CD4-positive, alpha-beta T cell treated with Interleukin-15 for 1 hour (primary cell): ENCODE results near the gene STPG3.

Source experiments
- DNase-seq: peaks from one replicate; pipeline ENCODE4 v3.0.0-alpha.2; 2020

The STPG3 gene

GRCh38 chr9:137222190-137223077, 28.7 kb upstream of the STPG3 start, which contains the start of gene RNF208:
Gene RNF208 (minus strand): TSS chr9:137222240. CDS start chr9:137221212, 1,028 bp downstream.
- no peak for DNase-seq

DNA sequence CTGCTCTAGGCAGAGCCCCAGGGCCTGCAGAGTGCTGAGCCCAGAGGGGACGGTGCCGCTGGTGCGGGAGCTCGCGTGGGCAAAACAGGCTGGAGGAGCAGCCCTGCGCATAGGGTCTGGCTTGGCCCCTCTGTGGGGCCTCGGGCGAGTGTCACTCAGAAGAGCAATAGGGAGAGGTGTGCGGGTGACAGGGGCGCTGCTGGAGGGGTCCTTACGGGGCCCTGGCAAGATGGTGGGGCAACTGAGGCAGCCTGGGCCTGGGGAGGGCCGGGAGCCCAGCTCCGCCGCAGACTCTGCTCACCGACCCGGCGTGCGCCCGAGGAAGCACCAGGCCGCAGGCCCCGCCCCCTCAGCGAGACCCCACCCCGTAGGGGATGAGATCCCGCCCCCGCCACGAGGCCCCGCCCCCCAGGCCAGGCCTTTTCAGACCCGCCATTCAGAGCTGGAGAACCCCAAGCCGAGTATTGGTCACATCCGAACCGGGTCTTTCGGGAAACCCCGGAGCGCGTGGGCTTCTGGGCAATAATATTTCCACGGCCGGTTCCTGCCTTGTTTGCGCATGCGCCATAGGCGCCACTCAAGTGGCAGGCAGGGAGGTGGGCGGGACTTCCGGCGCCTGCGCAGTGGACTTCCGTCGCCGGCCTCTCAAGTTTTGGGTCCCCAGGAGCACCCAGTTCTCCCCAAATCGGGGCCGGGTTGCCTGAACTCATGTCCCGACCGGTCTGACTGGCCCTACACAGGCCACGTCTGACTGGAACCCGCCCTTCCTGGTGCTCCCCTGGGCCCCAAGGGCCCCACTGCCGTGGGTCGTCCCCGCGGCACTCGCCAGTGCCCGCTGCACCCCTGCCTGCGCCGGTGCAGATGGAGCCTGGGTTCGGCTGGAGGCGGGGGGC, 27.8 kb upstream of the STPG3 start:
- DNase-seq: peak; percentile 100

- no peak for DNase-seq
Observed at GRCh38 chr9:137224830-137225694, 26.0 kb upstream of the STPG3 start, which contains the start of gene CYSRT1. Gene CYSRT1 (plus strand): TSS chr9:137225174. CDS start chr9:137225622, 448 bp downstream.

GRCh38 chr9:137225699-137226331, 25.3 kb upstream of the STPG3 start:
- DNase-seq: no peak

DNA sequence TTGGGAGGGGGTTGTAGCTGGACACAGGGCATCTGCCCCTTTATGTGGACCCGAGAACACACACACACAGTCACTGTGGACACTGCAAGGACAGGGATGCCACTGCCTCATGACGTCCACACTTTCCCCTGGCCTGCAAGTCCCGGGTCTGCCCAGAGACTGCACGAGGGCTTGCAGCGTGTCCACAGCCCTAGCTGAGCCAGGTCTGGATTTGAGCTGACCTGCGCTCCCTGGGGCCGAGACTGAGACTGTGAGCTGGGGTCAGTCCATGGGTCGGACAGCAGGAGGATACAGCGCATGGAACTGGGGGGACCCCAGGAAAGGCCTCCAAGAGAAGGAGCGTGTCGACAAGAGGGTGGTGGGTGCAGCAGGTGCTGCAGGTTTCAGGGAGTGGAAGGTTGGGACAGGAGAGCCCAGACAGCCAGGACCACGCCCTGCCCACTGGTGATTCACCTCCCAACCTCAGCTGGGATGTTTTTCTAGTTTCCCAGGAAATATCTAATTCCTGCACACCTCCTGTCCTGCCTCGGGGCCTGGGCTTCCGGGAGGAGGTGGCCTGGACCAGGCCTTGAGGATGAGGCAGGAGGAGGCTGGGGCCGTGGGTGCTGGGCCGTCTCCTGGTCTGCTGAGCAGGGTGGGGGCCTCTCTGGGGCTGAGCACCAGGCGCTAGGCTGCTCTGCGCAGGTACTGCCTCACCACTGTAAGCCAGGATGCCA, 24.6 kb upstream of the STPG3 start:
- no peak for DNase-seq

GRCh38 chr9:137227054-137227852, 23.8 kb upstream of the STPG3 start, which contains the start of gene RNF224:
Gene RNF224 (plus strand): TSS chr9:137227502. CDS start chr9:137228336, 834 bp downstream.
- peak; percentile 80 for DNase-seq

DNA sequence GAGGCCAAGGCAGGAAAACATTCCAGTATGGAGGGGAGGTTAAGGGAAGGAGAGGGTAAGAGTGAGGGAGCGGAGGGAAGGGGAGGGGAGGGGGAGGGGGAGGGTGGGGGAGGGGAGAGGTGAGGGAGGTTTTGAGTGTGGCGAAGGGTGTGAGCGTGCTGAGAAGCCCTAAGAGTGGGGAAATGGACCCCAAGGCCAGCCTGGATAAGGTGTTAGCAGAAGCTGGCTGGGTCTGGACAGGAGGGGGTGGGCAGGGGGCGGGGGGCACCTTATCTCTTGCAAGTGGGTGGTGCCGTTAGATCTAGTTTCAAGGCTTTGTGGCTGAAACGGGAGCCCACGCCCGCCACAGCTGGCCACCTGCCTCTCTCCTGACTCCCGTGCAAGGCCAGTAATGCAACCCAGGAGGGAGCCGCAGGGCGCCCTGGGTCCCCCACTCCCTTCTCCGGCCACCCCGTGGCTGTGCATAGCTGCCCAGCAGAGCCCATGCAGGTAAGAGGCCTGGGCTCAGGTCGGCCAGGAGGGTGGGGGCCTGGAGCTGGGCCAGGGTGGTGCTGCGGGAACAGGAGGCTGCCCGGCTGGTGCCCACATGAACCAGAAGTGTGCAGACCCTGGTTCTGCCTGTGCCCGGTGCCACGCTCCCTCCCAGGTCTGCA, 23.1 kb upstream of the STPG3 start:
- no peak for DNase-seq

GRCh38 chr9:137228506-137228967, 22.5 kb upstream of the STPG3 start:
- no peak for DNase-seq

DNA sequence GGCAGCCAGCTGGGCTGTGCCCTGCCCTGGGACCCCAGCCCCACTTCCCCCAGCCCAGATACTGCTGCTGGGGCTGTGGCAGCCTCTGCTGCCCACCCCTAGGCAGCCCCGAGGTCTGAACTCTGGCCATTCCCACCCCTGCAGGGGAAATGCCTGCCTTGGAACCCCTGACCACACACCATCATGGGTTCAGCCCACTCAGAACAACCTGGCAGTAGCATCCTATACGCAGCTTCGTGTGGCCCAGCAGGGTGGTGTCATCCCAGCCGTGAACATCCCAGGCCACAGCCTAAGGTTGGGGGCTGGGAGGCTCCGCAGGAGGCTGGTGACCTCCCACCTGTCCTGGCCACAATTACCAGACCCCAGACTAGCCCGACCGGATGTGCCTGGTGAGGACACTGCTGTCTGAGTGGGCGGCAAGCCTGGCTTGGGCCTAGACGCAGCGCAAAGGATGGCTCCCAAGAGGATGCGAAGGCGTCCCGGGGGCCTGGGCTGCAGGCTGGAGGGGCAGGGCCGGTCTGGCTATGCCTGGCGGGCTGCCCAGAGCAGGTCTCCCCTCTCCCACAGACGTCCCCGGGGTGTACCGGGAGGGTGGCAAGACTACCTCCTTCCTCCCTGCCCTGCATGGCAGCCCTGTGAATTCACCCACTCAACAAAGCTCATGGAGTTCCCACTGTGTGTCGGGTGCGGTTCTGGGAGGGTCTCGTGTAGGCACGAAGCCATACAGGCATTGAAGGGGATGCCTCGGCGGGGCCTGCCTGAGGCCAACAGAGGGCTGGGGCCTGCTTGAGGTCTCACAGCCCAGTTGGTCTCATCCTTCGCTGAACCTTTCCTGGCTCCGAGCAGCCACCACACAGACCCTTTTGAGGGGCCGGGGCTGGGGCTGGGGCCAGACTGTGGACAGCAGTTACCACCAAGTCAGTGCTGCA, 21.9 kb upstream of the STPG3 start:
- DNase-seq: no peak

- DNase-seq: no peak
Observed at GRCh38 chr9:137229903-137230704, 21.0 kb upstream of the STPG3 start.

DNA sequence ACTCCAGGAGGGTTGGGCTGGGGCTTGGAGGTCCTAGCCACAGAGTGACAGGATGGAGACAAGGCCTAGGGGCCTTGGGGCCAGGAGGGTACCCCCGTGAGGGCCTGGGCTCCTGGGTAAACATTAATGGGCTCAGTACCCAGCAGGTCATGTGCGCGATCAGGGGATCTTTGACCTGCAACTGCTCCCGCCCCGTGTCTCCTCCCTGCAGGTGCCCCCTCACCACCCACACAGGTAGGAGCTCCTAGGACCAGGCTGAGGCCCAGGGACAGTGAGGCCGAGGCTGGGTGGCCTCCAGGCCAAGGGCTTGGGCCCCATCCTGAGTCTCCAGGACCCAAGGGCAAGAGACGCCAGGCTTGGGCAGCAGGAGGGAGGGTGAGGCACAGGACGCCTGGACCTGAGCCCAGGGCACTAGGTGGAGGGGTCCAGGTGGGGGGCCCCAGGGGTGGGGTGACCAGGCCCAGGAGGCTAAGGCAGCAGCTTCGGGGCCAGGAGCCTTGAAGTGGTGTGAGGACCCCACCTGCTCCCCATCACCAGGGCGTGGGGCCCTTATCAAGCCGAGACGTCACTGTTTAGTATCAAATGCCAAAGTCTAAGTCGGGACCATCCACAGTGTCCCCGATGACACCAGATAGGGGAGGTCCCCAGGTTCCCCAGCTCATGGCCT, 20.2 kb upstream of the STPG3 start, which contains the start of gene SLC34A3:
TSS of gene SLC34A3 (plus strand) at position 197 of the 667 bp plus-strand sequence. CDS start 802 bp downstream, outside the sequence.
- no peak for DNase-seq

GRCh38 chr9:137231372-137232039, 19.6 kb upstream of the STPG3 start:
- no peak for DNase-seq

GRCh38 chr9:137232101-137232500, 19.0 kb upstream of the STPG3 start:
- no peak for DNase-seq

DNA sequence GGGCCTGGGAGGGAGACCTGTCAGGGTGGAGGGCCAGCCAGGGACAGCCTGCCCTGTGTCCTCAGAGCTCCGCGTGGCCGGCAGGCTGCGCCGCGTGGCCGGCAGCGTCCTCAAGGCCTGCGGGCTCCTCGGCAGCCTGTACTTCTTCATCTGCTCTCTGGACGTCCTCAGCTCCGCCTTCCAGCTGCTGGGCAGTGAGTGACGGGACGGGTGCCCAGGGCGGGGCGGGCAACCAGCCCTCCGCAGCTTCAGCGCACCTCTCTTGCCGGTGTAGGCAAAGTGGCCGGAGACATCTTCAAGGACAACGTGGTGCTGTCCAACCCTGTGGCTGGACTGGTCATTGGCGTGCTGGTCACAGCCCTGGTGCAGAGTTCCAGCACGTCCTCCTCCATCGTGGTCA, 18.6 kb upstream of the STPG3 start:
- no peak for DNase-seq

DNA sequence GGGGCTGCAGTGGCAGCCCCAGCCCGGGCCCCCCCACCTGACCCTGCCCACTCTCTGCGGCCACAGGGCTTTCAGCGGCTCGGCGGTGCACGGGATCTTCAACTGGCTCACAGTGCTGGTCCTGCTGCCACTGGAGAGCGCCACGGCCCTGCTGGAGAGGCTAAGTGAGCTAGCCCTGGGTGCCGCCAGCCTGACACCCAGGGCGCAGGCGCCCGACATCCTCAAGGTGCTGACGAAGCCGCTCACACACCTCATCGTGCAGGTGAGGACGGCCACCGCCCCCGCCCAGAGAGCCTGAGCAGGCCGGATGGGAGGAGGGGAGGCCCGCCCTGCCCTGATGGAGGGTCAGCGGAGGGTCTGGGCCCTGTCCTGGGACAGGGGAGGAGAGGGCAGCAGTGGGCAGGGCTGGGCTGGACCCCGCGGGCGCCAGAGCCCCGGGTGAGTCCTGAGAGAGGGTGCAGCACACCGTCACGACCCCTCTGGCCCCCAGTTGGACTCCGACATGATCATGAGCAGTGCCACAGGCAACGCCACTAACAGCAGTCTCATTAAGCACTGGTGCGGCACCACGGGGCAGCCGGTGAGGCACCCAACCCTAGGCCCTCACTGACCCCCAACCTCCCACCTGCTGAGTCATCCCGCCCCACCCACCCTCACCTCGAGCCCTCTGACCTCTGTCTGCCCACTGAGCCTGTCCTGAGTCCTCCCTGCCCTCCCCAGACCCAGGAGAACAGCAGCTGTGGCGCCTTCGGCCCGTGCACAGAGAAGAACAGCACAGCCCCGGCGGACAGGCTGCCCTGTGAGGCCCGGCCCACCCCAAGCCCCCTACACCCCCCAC, 17.7 kb upstream of the STPG3 start:
- no peak for DNase-seq
